ENCODE measurements around the gene GPATCH4. TPM values are rescaled to one million over a fixed set of nuclear protein-coding genes. Genes with fewer than 3 reads are reported as not detected.

Gene GPATCH4
- total and polyA plus RNA-seq, 2 donors (not counting 1 experiment from before 2014, with no cell fraction given) = 11.3 to 38.3 TPM

- H3K27ac ChIP-seq (ENCODE audit: low read length in 2 of 2) = no peak overlapping the region
- POLR2A ChIA-PET = no interaction called here
- no CpG with 5 or more reads among the region's 3 CpGs for WGBS (ENCODE audit: insufficient coverage)
- no peak for DNase-seq
- TF ChIP-seq CTCF (IDR thresholded peaks at IDR 0.05) = no peak
- TF ChIP-seq EZH2 (IDR thresholded peaks at IDR 0.05; ENCODE audit: borderline replicate concordance, insufficient read depth, low read depth, low read length, poor library complexity, severe bottlenecking) = no peak
- H3K79me2 ChIP-seq (ENCODE audit: control insufficient read depth, insufficient read depth, low read length) = no peaks in the 10 kb centered on the region
- no peaks in the 10 kb centered on the region for H3K9me3 Mint-ChIP-seq (ENCODE audit: insufficient read depth)
- no peaks in the 10 kb centered on the region for H3K27me3 ChIP-seq (replicated peaks in 1 of 4; ENCODE audit: control extremely low read depth in 1 of 4, control insufficient read depth in 3 of 4, insufficient read depth in 4 of 4, low read length in 3 of 4)
- no peak overlapping the region for H3K4me3 Mint-ChIP-seq
- H3K36me3 ChIP-seq (replicated peaks in 1 of 2; ENCODE audit: control extremely low read depth in 1 of 2, control insufficient read depth in 1 of 2, extremely low read depth in 1 of 2, insufficient read depth in 2 of 2, low read length in 1 of 2) = no peaks in the 10 kb centered on the region
- no peak overlapping the region for H3K4me2 ChIP-seq (replicated peaks; ENCODE audit: low read depth, low read length, poor library complexity, severe bottlenecking)
- no peak overlapping the region for H3K4me3 ChIP-seq (ENCODE audit: control extremely low read depth in 1 of 5, extremely low read depth in 1 of 5, insufficient read depth in 1 of 5, low read depth in 2 of 5, low read length in 4 of 5)
- CTCF ChIA-PET = no interaction called here
- H3K4me1 ChIP-seq (ENCODE audit: control insufficient read depth in 2 of 2, insufficient read depth in 2 of 2, low read length in 2 of 2) = peaks cover 8 to 9% of the 10 kb centered on the region in 2 donors
- H3K27ac Mint-ChIP-seq = no peak overlapping the region
- H3K4me1 Mint-ChIP-seq = peaks cover 10% of the 10 kb centered on the region
- intact Hi-C loops (cut with micrococcal nuclease) = no loop called here
- no peak overlapping the region for H2AFZ ChIP-seq (ENCODE audit: insufficient read depth, low read depth, low read length, poor library complexity, severe bottlenecking)
- no peaks in the 10 kb centered on the region for H3K27me3 Mint-ChIP-seq
- no peaks in the 10 kb centered on the region for H3K9me3 ChIP-seq (ENCODE audit: control extremely low read depth in 1 of 3, control insufficient read depth in 2 of 3, insufficient read depth in 1 of 3, low read length in 2 of 3)
- no peaks in the 10 kb centered on the region for H4K20me1 ChIP-seq (ENCODE audit: control insufficient read depth, insufficient read depth, low read length, poor library complexity, severe bottlenecking)
- no peak for ATAC-seq (ENCODE audit: low read depth)
- no peak overlapping the region for H3K9ac ChIP-seq (ENCODE audit: low read length)
These were observed 55.0 kb downstream of the GPATCH4 start for GRCh38 chr1:156546267-156546666.

- H2AFZ ChIP-seq (ENCODE audit: insufficient read depth, low read depth, low read length, poor library complexity, severe bottlenecking) = no peak overlapping the region
- no peaks in the 10 kb centered on the region for H3K9me3 Mint-ChIP-seq (ENCODE audit: insufficient read depth)
- no peak overlapping the region for H3K27ac ChIP-seq (ENCODE audit: low read length in 2 of 2)
- no peak for TF ChIP-seq EZH2 (IDR thresholded peaks at IDR 0.05; ENCODE audit: borderline replicate concordance, insufficient read depth, low read depth, low read length, poor library complexity, severe bottlenecking)
- no peak for TF ChIP-seq CTCF (IDR thresholded peaks at IDR 0.05)
- POLR2A ChIA-PET = no interaction called here
- H3K4me3 ChIP-seq (ENCODE audit: control extremely low read depth in 1 of 5, extremely low read depth in 1 of 5, insufficient read depth in 1 of 5, low read depth in 2 of 5, low read length in 4 of 5) = no peak overlapping the region
- H3K27me3 ChIP-seq (replicated peaks in 1 of 4; ENCODE audit: control extremely low read depth in 1 of 4, control insufficient read depth in 3 of 4, insufficient read depth in 4 of 4, low read length in 3 of 4) = no peaks in the 10 kb centered on the region
- ATAC-seq (ENCODE audit: low read depth) = no peak
- CTCF ChIA-PET = interaction anchor here (1.1 kb wide), 1 partner anchor 36 kb away, joined by 3 read pairs; no protein-coding TSS in a partner anchor
- no peaks in the 10 kb centered on the region for H4K20me1 ChIP-seq (ENCODE audit: control insufficient read depth, insufficient read depth, low read length, poor library complexity, severe bottlenecking)
- peaks cover 2% of the 10 kb centered on the region for H3K4me1 Mint-ChIP-seq
- H3K27ac Mint-ChIP-seq = no peak overlapping the region
- no peaks in the 10 kb centered on the region for H3K27me3 Mint-ChIP-seq
- no peaks in the 10 kb centered on the region for H3K36me3 ChIP-seq (replicated peaks in 1 of 2; ENCODE audit: control extremely low read depth in 1 of 2, control insufficient read depth in 1 of 2, extremely low read depth in 1 of 2, insufficient read depth in 2 of 2, low read length in 1 of 2)
- H3K9me3 ChIP-seq (ENCODE audit: control extremely low read depth in 1 of 3, control insufficient read depth in 2 of 3, insufficient read depth in 1 of 3, low read length in 2 of 3) = no peaks in the 10 kb centered on the region
- no peaks in the 10 kb centered on the region for H3K4me1 ChIP-seq (ENCODE audit: control insufficient read depth in 2 of 2, insufficient read depth in 2 of 2, low read length in 2 of 2)
- no peak overlapping the region for H3K4me2 ChIP-seq (replicated peaks; ENCODE audit: low read depth, low read length, poor library complexity, severe bottlenecking)
- intact Hi-C loops (cut with micrococcal nuclease) = no loop called here
- no CpG with 5 or more reads among the region's 3 CpGs for WGBS (ENCODE audit: insufficient coverage)
- H3K79me2 ChIP-seq (ENCODE audit: control insufficient read depth, insufficient read depth, low read length) = no peaks in the 10 kb centered on the region
- no peak overlapping the region for H3K4me3 Mint-ChIP-seq
- no peak for DNase-seq
- H3K9ac ChIP-seq (ENCODE audit: low read length) = no peak overlapping the region
These were observed 56.6 kb downstream of the GPATCH4 start for GRCh38 chr1:156544592-156545102.

Other genes starting within 250 kb of the GPATCH4 start
- gene RHBG, start 232.3 kb downstream of the GPATCH4 start, total RNA-seq = not detected in 2 replicates
- not detected in 2 replicates for gene RHBG, start 232.3 kb downstream of the GPATCH4 start, polyA plus RNA-seq
- 127 and 128 TPM in 2 replicates for gene MEF2D, start 100.7 kb downstream of the GPATCH4 start, total RNA-seq
- gene MEF2D, start 100.7 kb downstream of the GPATCH4 start, polyA plus RNA-seq = 65.6 and 81.2 TPM in 2 replicates
- 0.07 TPM in 2 replicates for gene IQGAP3, start 28.9 kb downstream of the GPATCH4 start, total RNA-seq
- 0.07 and 0.12 TPM in 2 replicates for gene IQGAP3, start 28.9 kb downstream of the GPATCH4 start, polyA plus RNA-seq
- 26.6 and 29.8 TPM in 2 replicates for gene TTC24, start 21.8 kb downstream of the GPATCH4 start, total RNA-seq
- 24.3 and 30.7 TPM in 2 replicates for gene TTC24, start 21.8 kb downstream of the GPATCH4 start, polyA plus RNA-seq
- gene NAXE, start 9.7 kb downstream of the GPATCH4 start, total RNA-seq = 56.9 and 59.7 TPM in 2 replicates
- 35.7 and 42.8 TPM in 2 replicates for gene NAXE, start 9.7 kb downstream of the GPATCH4 start, polyA plus RNA-seq
- gene HAPLN2, start 17.9 kb upstream of the GPATCH4 start, total RNA-seq = 0.36 TPM in 1 of 2 replicates, not detected in the other
- 0.13 and 0.19 TPM in 2 replicates for gene HAPLN2, start 17.9 kb upstream of the GPATCH4 start, polyA plus RNA-seq
- gene BCAN, start 40.6 kb upstream of the GPATCH4 start, total RNA-seq = not detected in 2 replicates
- gene BCAN, start 40.6 kb upstream of the GPATCH4 start, polyA plus RNA-seq = not detected in 2 replicates
- 0.05 TPM in 1 of 2 replicates, not detected in the other for gene NES, start 75.9 kb upstream of the GPATCH4 start, total RNA-seq
- gene NES, start 75.9 kb upstream of the GPATCH4 start, polyA plus RNA-seq = not detected in 2 replicates
- gene CRABP2, start 104.1 kb upstream of the GPATCH4 start, total RNA-seq = 0.89 and 1.1 TPM in 2 replicates
- gene CRABP2, start 104.1 kb upstream of the GPATCH4 start, polyA plus RNA-seq = 1.2 and 3.6 TPM in 2 replicates
- gene METTL25B, start 127.0 kb upstream of the GPATCH4 start, total RNA-seq = 81.1 and 85.3 TPM in 2 replicates
- gene METTL25B, start 127.0 kb upstream of the GPATCH4 start, polyA plus RNA-seq = 63.1 and 78.3 TPM in 2 replicates
- 51.7 and 52.5 TPM in 2 replicates for gene ISG20L2, start 127.3 kb upstream of the GPATCH4 start, total RNA-seq
- 28.8 and 30.1 TPM in 2 replicates for gene ISG20L2, start 127.3 kb upstream of the GPATCH4 start, polyA plus RNA-seq
- gene MRPL24, start 139.6 kb upstream of the GPATCH4 start, total RNA-seq = 34.6 and 41.1 TPM in 2 replicates
- 23.0 and 39.4 TPM in 2 replicates for gene MRPL24, start 139.6 kb upstream of the GPATCH4 start, polyA plus RNA-seq
- gene HDGF, start 150.2 kb upstream of the GPATCH4 start, total RNA-seq = 89.9 and 91.2 TPM in 2 replicates
- gene HDGF, start 150.2 kb upstream of the GPATCH4 start, polyA plus RNA-seq = 40.3 and 53.1 TPM in 2 replicates
- 83.4 and 91.0 TPM in 2 replicates for gene PRCC, start 166.1 kb upstream of the GPATCH4 start, total RNA-seq
- gene PRCC, start 166.1 kb upstream of the GPATCH4 start, polyA plus RNA-seq = 45.1 and 55.7 TPM in 2 replicates
- 2.1 and 3.9 TPM in 2 replicates for gene SH2D2A, start 215.4 kb upstream of the GPATCH4 start, total RNA-seq
- 0.73 and 1.0 TPM in 2 replicates for gene SH2D2A, start 215.4 kb upstream of the GPATCH4 start, polyA plus RNA-seq